Loucy (cell line): ENCODE results near the gene CLSTN2.

ENCODE experiments used
- H2AFZ ChIP-seq: fragments of 200-600 bp; sonication (generic); 2 replicates; pipeline ENCODE4 v1.6.0; 2016; ENCODE audit warnings: antibody characterized with exemption, mild to moderate bottlenecking, low read length, moderate library complexity
- H3F3A ChIP-seq: fragments of 200-600 bp; 2 replicates; pipeline ENCODE4 v1.6.0; 2016; ENCODE audit warnings: antibody characterized with exemption, low read depth, mild to moderate bottlenecking
- H3K27me3 ChIP-seq: fragments of 200-600 bp; sonication (generic); 2 replicates; pipeline ENCODE4 v1.6.1; 2014; ENCODE audit warnings: low read length, mild to moderate bottlenecking; ENCODE audit not compliant: insufficient read depth, poor library complexity, severe bottlenecking
- H3K36me3 ChIP-seq: fragments of 200-600 bp; sonication (generic); 2 replicates; pipeline ENCODE4 v1.6.1; 2016; ENCODE audit warnings: low read length; ENCODE audit not compliant: insufficient read depth
- H3K4me1 ChIP-seq: fragments of 200-600 bp; sonication (generic); 2 replicates; pipeline ENCODE4 v1.5.1; 2014; ENCODE audit warnings: low read length, mild to moderate bottlenecking; ENCODE audit not compliant: insufficient read depth, poor library complexity, severe bottlenecking
- H3K4me2 ChIP-seq: fragments of 200-600 bp; sonication (generic); 2 replicates; pipeline ENCODE4 v1.6.0; 2014; ENCODE audit warnings: antibody characterized with exemption, low read length, low read depth, mild to moderate bottlenecking; ENCODE audit not compliant: poor library complexity, severe bottlenecking
- H3K4me3 ChIP-seq: fragments of 200-600 bp; sonication (generic); 2 replicates; pipeline ENCODE4 v1.5.1; 2014; ENCODE audit warnings: low read length, mild to moderate bottlenecking, mixed read lengths; ENCODE audit not compliant: poor library complexity, severe bottlenecking
- H3K79me2 ChIP-seq: fragments of 200-600 bp; sonication (generic); 2 replicates; pipeline ENCODE4 v1.6.1; 2014; ENCODE audit warnings: low read length; ENCODE audit not compliant: insufficient read depth
- H3K9ac ChIP-seq: fragments of 200-600 bp; sonication (generic); 2 replicates; pipeline ENCODE4 v1.6.0; 2014; ENCODE audit warnings: mild to moderate bottlenecking, low read depth, low read length, moderate library complexity; ENCODE audit not compliant: poor library complexity, severe bottlenecking
- H3K9me2 ChIP-seq: fragments of 200-600 bp; sonication (generic); replicated peaks from 2 replicates; pipeline ENCODE4 v1.6.1; 2016; ENCODE audit warnings: low read depth, low read length, mixed read lengths
- H3K9me3 ChIP-seq: fragments of 200-600 bp; sonication (generic); 2 replicates; pipeline ENCODE4 v1.6.1; 2014; ENCODE audit warnings: mild to moderate bottlenecking, antibody characterized with exemption, low read length, low read depth; ENCODE audit not compliant: insufficient read depth
- H4K20me1 ChIP-seq: fragments of 200-600 bp; sonication (generic); 2 replicates; pipeline ENCODE4 v1.6.0; 2014; ENCODE audit warnings: antibody characterized with exemption, low read length, mild to moderate bottlenecking; ENCODE audit not compliant: insufficient read depth, poor library complexity, severe bottlenecking
- EZH2phosphoT487 ChIP-seq: fragments of 200-600 bp; IDR thresholded peaks from 2 replicates; pipeline ENCODE4 v1.6.1; 2018; ENCODE audit warnings: antibody characterized with exemption, mild to moderate bottlenecking, moderate library complexity, borderline replicate concordance
- TF ChIP-seq, protein P1 (sequence below): fragments of 200-600 bp; sonication (generic); conservative IDR thresholded peaks from 2 replicates; pipeline ENCODE4 v1.5.1; 2014; ENCODE audit warnings: mild to moderate bottlenecking, antibody characterized with exemption, low read length

The CLSTN2 gene

DNA sequence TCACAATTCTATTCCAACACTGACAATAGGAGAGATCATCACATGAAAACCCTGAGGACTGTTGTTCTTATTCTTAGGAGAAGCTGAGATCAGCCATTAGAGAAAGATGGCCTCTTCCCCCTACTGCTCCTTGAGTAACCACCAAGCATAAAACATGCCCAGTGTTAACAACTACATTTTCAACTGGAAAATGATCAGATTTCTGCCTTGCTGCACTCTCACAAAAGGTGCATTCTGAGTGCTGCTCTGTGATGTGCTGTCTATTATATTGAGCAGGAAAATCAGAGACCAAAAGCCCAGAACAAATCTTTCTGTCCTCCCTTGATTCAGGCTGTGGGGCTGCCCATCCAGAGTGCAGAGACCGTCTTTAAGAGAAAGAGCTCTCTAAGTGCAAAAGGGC lies 438.2 kb downstream of the CLSTN2 start:
- no peak overlapping the region for H3K4me3 ChIP-seq
- H3K9me3 ChIP-seq, result no peaks in the 10 kb centered on the region
- H3K27me3 ChIP-seq, result no peaks in the 10 kb centered on the region
- no peak overlapping the region for H3K9ac ChIP-seq
- H3K9me2 ChIP-seq, result no peaks in the 10 kb centered on the region
- no peaks in the 10 kb centered on the region for H3F3A ChIP-seq
- no peaks in the 10 kb centered on the region for H3K4me1 ChIP-seq
- TF ChIP-seq EZH2phosphoT487, result no peak
- TF ChIP-seq, protein P1, sequence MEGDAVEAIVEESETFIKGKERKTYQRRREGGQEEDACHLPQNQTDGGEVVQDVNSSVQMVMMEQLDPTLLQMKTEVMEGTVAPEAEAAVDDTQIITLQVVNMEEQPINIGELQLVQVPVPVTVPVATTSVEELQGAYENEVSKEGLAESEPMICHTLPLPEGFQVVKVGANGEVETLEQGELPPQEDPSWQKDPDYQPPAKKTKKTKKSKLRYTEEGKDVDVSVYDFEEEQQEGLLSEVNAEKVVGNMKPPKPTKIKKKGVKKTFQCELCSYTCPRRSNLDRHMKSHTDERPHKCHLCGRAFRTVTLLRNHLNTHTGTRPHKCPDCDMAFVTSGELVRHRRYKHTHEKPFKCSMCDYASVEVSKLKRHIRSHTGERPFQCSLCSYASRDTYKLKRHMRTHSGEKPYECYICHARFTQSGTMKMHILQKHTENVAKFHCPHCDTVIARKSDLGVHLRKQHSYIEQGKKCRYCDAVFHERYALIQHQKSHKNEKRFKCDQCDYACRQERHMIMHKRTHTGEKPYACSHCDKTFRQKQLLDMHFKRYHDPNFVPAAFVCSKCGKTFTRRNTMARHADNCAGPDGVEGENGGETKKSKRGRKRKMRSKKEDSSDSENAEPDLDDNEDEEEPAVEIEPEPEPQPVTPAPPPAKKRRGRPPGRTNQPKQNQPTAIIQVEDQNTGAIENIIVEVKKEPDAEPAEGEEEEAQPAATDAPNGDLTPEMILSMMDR, result no peak
- no peak overlapping the region for H3K4me2 ChIP-seq
- H4K20me1 ChIP-seq, result no peaks in the 10 kb centered on the region
- no peaks in the 10 kb centered on the region for H3K79me2 ChIP-seq
- H3K36me3 ChIP-seq, result no peaks in the 10 kb centered on the region
- H2AFZ ChIP-seq, result no peak overlapping the region

DNA sequence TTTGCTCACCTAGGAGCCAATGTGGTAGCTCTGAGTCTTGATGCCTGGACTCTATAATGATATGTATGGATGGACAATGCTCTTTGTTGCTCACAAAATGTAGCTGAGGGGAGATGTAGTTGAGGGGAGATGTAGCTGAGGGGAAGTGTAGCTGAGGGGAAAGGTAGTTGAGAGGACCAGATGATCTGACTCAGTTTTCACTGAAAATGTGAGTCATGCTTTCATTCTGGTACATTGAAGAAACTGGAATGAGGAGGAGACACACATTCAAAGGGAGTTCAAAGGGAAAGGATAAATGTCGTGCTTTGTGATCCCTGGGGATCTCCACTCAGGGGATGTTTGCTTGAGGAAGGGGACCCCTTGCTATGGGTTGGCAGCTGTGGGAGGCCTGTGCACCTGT lies 440.0 kb downstream of the CLSTN2 start:
- Histone ChIP-seq H3K4me3 (no peak overlapping the region), H3K4me2 (no peak overlapping the region), H3K9ac (no peak overlapping the region)

DNA sequence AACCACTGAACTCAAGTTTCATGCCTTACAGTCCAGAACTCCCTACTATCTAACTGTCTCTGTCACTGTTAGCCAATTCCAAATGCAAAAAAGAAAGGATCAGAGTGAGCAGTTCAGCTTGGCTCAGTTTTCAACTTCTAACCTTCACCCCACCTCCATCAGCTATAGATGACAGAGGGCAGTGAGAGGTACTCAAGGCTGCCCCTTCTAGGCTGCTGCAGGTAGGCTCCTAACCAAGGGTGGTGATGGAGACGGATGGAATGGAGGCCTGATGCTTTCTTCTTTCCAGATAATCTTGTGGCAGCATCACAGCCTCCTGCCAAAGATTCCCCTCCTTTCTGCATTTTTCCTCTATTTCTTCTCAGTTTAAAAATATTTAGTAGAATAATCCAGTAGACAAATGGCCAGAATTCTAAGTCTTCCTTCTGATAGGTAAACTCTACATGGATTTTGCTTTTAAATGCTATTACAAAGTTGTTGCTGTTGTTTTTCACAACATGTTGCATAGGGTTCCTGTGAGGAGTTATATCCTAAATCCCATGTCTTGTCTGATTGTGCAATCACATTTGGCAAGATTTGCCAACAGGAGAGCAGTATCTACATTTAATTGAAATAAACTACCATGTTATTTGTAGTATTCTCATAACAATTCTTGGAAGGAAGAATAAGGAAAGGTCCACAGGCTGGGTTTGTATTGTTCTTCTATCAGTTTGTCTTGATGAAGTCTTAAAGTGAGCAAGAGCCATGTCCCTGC lies 441.3 kb downstream of the CLSTN2 start:
- H3K9me2 ChIP-seq, result no peaks in the 10 kb centered on the region
- no peaks in the 10 kb centered on the region for H3K4me1 ChIP-seq
- TF ChIP-seq, protein P1, result no peak
- TF ChIP-seq EZH2phosphoT487, result no peak
- H3K27me3 ChIP-seq, result no peaks in the 10 kb centered on the region
- H3K9me3 ChIP-seq, result no peaks in the 10 kb centered on the region; the same call in 1 of the 2 replicates
- no peak overlapping the region for H3K4me2 ChIP-seq
- H3F3A ChIP-seq, result no peaks in the 10 kb centered on the region
- no peaks in the 10 kb centered on the region for H3K79me2 ChIP-seq
- no peaks in the 10 kb centered on the region for H4K20me1 ChIP-seq
- H2AFZ ChIP-seq, result no peak overlapping the region
- H3K4me3 ChIP-seq, result no peak overlapping the region
- H3K9ac ChIP-seq, result no peak overlapping the region
- no peaks in the 10 kb centered on the region for H3K36me3 ChIP-seq

More for the DNA sequence above, 440.0 kb downstream of the CLSTN2 start:
- no peaks in the 10 kb centered on the region for H3K79me2 ChIP-seq
- H3K27me3 ChIP-seq, result no peaks in the 10 kb centered on the region
- no peaks in the 10 kb centered on the region for H3K4me1 ChIP-seq
- TF ChIP-seq EZH2phosphoT487, result no peak
- TF ChIP-seq, protein P1, result no peak
- no peak overlapping the region for H2AFZ ChIP-seq
- no peaks in the 10 kb centered on the region for H3K9me2 ChIP-seq
- H3K9me3 ChIP-seq, result no peaks in the 10 kb centered on the region
- H3K36me3 ChIP-seq, result no peaks in the 10 kb centered on the region
- no peaks in the 10 kb centered on the region for H4K20me1 ChIP-seq
- no peaks in the 10 kb centered on the region for H3F3A ChIP-seq
